K562 (cell line): ENCODE results near the gene HDAC6. TPM values are rescaled to one million over a fixed set of nuclear protein-coding genes. Genes with fewer than 3 reads are reported as not detected.

Experiments used
- ARID1B ChIP-seq: fragments of 450-650 bp; IDR thresholded peaks from 2 replicates; pipeline ENCODE4 v1.6.1; 2016; ENCODE audit warnings: antibody characterized with exemption, mild to moderate bottlenecking, inconsistent platforms
- ARID2 ChIP-seq: fragments of 450-650 bp; IDR thresholded peaks from 2 replicates; pipeline ENCODE4 v1.6.1; 2017; ENCODE audit warnings: antibody characterized with exemption, mild to moderate bottlenecking
- CC2D1A ChIP-seq: fragments of 450-650 bp; IDR thresholded peaks from 2 replicates; pipeline ENCODE4 v1.6.1; 2017; ENCODE audit warnings: mild to moderate bottlenecking
- CHD1 ChIP-seq: fragments of 200-600 bp; sonication (generic); IDR thresholded peaks from one replicate; pipeline ENCODE4 v1.6.1; 2012; ENCODE audit warnings: mild to moderate bottlenecking, moderate library complexity, low read length, inconsistent platforms
- CTBP1 ChIP-seq: fragments of 450-650 bp; IDR thresholded peaks from 2 replicates; pipeline ENCODE4 v1.6.1; 2016; ENCODE audit warnings: borderline replicate concordance
- KLF10 ChIP-seq: fragments of 250-450 bp; sonication (Bioruptor Pico); IDR thresholded peaks from 2 replicates; pipeline ENCODE4 v1.6.1; 2021; ENCODE audit warnings: matching md5 sums
- RAD21 ChIP-seq, 2 experiments: fragments of 250-450 bp in 1 of 2; fragments of 450-650 bp in 1 of 2; sonication (Bioruptor Pico) in 1 of 2; formaldehyde crosslinking in 1 of 2; IDR thresholded peaks in 1 of 2; conservative IDR thresholded peaks in 1 of 2; 2 replicates each; pipeline versions ENCODE4 v1.4.0 to v1.8.0; 2020 to 2022; ENCODE audit warnings: mild to moderate bottlenecking in 2 of 2, moderate library complexity in 1 of 2
- SLC30A9 ChIP-seq: fragments of 250-450 bp; sonication (Bioruptor Pico); IDR thresholded peaks from 2 replicates; pipeline ENCODE4 v1.8.0; 2022; ENCODE audit warnings: mild to moderate bottlenecking, moderate library complexity
- SRSF9 ChIP-seq: fragments of 200-400 bp; formaldehyde crosslinking; IDR thresholded peaks from 2 replicates; pipeline ENCODE4 v1.6.1; 2017; ENCODE audit warnings: low read depth, low read length, borderline replicate concordance
- STAG1 ChIP-seq: sonication (generic); formaldehyde crosslinking; IDR thresholded peaks from 2 replicates; pipeline ENCODE4 v1.5.0; 2020; ENCODE audit warnings: missing genetic modification reagents, borderline replicate concordance
- ZFPM2 ChIP-seq: fragments of 250-450 bp; sonication (Bioruptor Pico); IDR thresholded peaks from 2 replicates; pipeline ENCODE4 v1.5.1; 2022; ENCODE audit warnings: mild to moderate bottlenecking
- ZNF436 ChIP-seq: fragments of 250-450, 450-650 bp; sonication (Bioruptor Pico); formaldehyde crosslinking; IDR thresholded peaks from 2 replicates; pipeline ENCODE4 v1.7.0; 2020; ENCODE audit warnings: mild to moderate bottlenecking
- polyA plus RNA-seq, 8 experiments: library from polyadenylated mRNA; depleted of rRNA in 4 of 8; stranded (reverse) in 5 of 8; unstranded in 3 of 8; fragments of >200 nt; fragmentation: Nextera tagmentation in 2 of 8; fragmentation: Illumina TruSeq in 1 of 8; extraction: Ambion mirVana in 2 of 8; extraction: Trizol in 1 of 8; gene quantifications; 2 replicates each; pipeline versions ENCODE4 v1.2.1 to v1.2.3, GENCODE V29; 2011 to 2014; ENCODE audit warnings: inconsistent platforms in 1 of 8, missing spikeins in 1 of 8
- total RNA-seq, 7 experiments: library from RNA; depleted of rRNA in 6 of 7; stranded (reverse); fragments of >200 nt in 6 of 7; fragmentation: Illumina TruSeq in 2 of 7; extraction: Trizol in 2 of 7; gene quantifications; 2 replicates each; pipeline versions ENCODE4 v1.2.1 to v1.2.3, GENCODE V29; 2011 to 2021; ENCODE audit warnings: low replicate concordance in 1 of 7
- TF ChIP-seq, protein P1 (sequence below), 2 experiments: fragments of 450-650 bp; formaldehyde crosslinking in 1 of 2; IDR thresholded peaks; 2 replicates each; pipeline versions ENCODE4 v1.4.0 to v1.6.1; 2014 to 2020; ENCODE audit warnings: mild to moderate bottlenecking in 2 of 2, borderline replicate concordance in 1 of 2, low read depth in 1 of 2
- TF ChIP-seq, protein P2 (sequence below): fragments of 450-650 bp; IDR thresholded peaks from 2 replicates; pipeline ENCODE4 v1.7.1; 2018; ENCODE audit warnings: mild to moderate bottlenecking, low read depth; ENCODE audit not compliant: partially characterized antibody

HDAC6 gene
- total and polyA plus RNA-seq, 9 of the 15 experiments (the other 6 are each of a cell fraction or from before 2014, with no cell fraction given): 29.9 to 101 (median 71.2) TPM

DNA sequence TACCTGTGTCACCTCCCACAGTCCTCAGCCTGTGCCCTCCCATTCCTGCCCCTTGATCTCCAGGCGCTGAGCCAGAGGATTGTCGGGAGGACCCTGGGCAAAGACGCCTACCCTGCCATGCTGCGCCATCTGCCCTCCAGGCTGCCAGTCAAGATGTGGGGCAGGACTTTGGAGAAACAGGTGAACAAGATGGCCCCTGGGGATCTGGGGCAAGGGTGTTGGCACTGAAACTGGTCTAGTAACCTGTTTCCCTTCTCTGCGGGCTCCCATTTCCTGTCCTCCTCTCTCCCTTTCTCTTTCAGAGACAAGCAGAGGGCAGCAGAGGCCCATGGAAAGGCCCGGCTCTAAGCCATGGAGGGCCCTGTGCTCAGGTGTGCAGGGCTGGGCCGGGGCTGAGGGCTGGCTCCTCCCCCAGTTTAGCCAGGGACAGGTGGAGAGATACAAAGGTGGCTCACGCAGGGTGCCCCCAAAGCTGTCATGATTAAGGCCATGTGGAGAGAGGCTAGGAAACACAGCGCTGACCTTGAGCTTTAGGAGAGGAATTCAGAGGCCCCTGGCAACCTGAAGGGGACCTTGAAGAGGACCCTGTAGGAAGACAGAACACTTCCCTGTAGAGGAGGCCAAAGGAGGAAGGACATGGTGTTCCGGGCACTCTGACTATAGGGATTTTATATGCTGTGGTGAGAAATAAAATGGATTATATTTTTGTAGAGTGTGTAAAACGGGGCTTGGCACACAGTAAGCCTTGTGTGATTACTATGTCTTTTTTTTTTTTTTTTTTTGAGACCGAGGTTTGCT is 40.0 kb upstream of the HDAC6 start, which contains the start of gene GLOD5 (continued):
- TF ChIP-seq, protein P1, sequence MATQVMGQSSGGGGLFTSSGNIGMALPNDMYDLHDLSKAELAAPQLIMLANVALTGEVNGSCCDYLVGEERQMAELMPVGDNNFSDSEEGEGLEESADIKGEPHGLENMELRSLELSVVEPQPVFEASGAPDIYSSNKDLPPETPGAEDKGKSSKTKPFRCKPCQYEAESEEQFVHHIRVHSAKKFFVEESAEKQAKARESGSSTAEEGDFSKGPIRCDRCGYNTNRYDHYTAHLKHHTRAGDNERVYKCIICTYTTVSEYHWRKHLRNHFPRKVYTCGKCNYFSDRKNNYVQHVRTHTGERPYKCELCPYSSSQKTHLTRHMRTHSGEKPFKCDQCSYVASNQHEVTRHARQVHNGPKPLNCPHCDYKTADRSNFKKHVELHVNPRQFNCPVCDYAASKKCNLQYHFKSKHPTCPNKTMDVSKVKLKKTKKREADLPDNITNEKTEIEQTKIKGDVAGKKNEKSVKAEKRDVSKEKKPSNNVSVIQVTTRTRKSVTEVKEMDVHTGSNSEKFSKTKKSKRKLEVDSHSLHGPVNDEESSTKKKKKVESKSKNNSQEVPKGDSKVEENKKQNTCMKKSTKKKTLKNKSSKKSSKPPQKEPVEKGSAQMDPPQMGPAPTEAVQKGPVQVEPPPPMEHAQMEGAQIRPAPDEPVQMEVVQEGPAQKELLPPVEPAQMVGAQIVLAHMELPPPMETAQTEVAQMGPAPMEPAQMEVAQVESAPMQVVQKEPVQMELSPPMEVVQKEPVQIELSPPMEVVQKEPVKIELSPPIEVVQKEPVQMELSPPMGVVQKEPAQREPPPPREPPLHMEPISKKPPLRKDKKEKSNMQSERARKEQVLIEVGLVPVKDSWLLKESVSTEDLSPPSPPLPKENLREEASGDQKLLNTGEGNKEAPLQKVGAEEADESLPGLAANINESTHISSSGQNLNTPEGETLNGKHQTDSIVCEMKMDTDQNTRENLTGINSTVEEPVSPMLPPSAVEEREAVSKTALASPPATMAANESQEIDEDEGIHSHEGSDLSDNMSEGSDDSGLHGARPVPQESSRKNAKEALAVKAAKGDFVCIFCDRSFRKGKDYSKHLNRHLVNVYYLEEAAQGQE (IDR thresholded peaks at IDR 0.05; ENCODE audit: borderline replicate concordance): peak; percentile 81; the same call in 1 of the 2 replicates
- TF ChIP-seq, protein P1 (CRISPR knock-in tag; IDR thresholded peaks at IDR 0.05; ENCODE audit: low read depth): no peak
- peak; percentile 66; the same call in 1 of the 2 replicates for TF ChIP-seq ARID2
- TF ChIP-seq CTBP1: peak; percentile 24; the same call in 1 of the 2 replicates
- peak; percentile 53; the same call in 1 of the 2 replicates for TF ChIP-seq STAG1
- TF ChIP-seq SLC30A9 (CRISPR knock-in tag): no peak
- TF ChIP-seq, protein P2, sequence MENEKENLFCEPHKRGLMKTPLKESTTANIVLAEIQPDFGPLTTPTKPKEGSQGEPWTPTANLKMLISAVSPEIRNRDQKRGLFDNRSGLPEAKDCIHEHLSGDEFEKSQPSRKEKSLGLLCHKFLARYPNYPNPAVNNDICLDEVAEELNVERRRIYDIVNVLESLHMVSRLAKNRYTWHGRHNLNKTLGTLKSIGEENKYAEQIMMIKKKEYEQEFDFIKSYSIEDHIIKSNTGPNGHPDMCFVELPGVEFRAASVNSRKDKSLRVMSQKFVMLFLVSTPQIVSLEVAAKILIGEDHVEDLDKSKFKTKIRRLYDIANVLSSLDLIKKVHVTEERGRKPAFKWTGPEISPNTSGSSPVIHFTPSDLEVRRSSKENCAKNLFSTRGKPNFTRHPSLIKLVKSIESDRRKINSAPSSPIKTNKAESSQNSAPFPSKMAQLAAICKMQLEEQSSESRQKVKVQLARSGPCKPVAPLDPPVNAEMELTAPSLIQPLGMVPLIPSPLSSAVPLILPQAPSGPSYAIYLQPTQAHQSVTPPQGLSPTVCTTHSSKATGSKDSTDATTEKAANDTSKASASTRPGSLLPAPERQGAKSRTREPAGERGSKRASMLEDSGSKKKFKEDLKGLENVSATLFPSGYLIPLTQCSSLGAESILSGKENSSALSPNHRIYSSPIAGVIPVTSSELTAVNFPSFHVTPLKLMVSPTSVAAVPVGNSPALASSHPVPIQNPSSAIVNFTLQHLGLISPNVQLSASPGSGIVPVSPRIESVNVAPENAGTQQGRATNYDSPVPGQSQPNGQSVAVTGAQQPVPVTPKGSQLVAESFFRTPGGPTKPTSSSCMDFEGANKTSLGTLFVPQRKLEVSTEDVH: no peak
- TF ChIP-seq CHD1: no peak
- TF ChIP-seq KLF10 (CRISPR knock-in tag): no peak
- TF ChIP-seq ZNF436 (CRISPR knock-in tag): no peak
- no peak for TF ChIP-seq ZFPM2
- peak; percentile 54; the same call in 1 of the 2 replicates for TF ChIP-seq CC2D1A
- 0 out of 2 replicates have a peak, but pooled peaks have one; percentile 12 for TF ChIP-seq ARID1B
- TF ChIP-seq SRSF9: no peak
- TF ChIP-seq RAD21 (CRISPR knock-in tag; conservative IDR thresholded peaks at IDR 0.05 in 1 of 2, IDR thresholded peaks at IDR 0.05 in 1 of 2): peak; percentile 11 to 80; a peak in 2 of 4 replicates
